ACC112 (cell line): ENCODE data around the gene TXNL4A.

Experiments
- H2AFZ ChIP-seq: fragments of 200-600 bp; sonication (generic); one replicate; pipeline ENCODE4 v1.6.0; 2017; ENCODE audit warnings: antibody characterized with exemption, low read length; ENCODE audit not compliant: unreplicated experiment
- H3K27ac ChIP-seq: fragments of 200-600 bp; sonication (generic); 2 replicates; pipeline ENCODE4 v1.5.1; 2014; ENCODE audit warnings: low read depth, mild to moderate bottlenecking, antibody characterized with exemption, low read length, moderate library complexity
- H3K27me3 ChIP-seq: fragments of 200-600 bp; sonication (generic); 2 replicates; pipeline ENCODE4 v1.6.1; 2014; ENCODE audit warnings: mild to moderate bottlenecking, antibody characterized with exemption, low read length, moderate library complexity, mixed read lengths; ENCODE audit not compliant: insufficient read depth
- H3K36me3 ChIP-seq: fragments of 200-600 bp; sonication (generic); 2 replicates; pipeline ENCODE4 v1.6.1; 2016; ENCODE audit warnings: mild to moderate bottlenecking, antibody characterized with exemption, low read length, moderate library complexity, mixed read lengths; ENCODE audit not compliant: insufficient read depth
- H3K4me1 ChIP-seq: fragments of 200-600 bp; sonication (generic); one replicate; pipeline ENCODE4 v1.6.1; 2016; ENCODE audit warnings: low read length, mixed read lengths; ENCODE audit not compliant: insufficient read depth, unreplicated experiment, control insufficient read depth
- H3K4me3 ChIP-seq: fragments of 200-600 bp; sonication (generic); 2 replicates; pipeline ENCODE4 v1.5.1; 2014; ENCODE audit warnings: mild to moderate bottlenecking, low read depth, low read length
- H3K79me2 ChIP-seq: fragments of 200-600 bp; sonication (generic); one replicate; pipeline ENCODE4 v1.6.0; 2016; ENCODE audit warnings: low read length; ENCODE audit not compliant: control insufficient read depth, unreplicated experiment, insufficient read depth

The TXNL4A gene

DNA sequence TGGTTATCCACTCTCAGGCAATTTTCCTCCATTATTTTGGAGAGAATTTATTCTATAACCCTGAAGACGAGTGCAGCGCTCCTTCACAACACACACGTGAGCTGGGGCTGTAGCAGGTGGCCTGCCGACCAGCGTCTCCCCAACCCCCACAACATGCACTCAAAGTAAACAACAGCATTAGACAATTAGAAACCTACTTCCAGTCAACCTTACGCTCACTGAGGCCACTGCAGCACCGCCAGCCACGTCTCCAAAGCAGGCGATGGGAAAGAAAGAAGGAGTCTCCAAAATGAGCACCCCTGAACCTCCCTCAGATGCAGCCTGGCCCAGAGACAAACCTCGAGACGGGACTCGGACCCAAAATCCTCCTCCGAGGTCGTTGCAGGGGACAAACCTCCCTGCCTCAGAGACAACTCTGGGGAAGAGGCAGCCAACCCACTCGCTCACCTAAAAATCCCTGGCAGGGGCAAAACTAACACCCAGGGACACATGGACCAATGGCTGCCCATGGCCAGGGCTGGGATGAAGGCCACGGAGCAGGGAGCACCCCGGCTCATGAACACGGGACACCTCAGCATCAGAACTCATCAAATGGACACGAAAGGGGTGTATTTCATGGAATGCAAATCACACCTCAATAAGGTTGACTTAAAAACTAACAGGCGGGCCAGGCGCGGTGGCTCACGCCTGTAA, 39.5 kb downstream of the TXNL4A start:
- Histone ChIP-seq H2AFZ (no peak overlapping the region), H3K27me3 (no peaks in the 10 kb centered on the region), H3K27ac (no peak overlapping the region), H3K4me3 (no peak overlapping the region; the same call in 1 of the 2 replicates), H3K4me1 (no peaks in the 10 kb centered on the region), H3K79me2 (peaks cover 51% of the 10 kb centered on the region), H3K36me3 (peaks cover 8% of the 10 kb centered on the region; the same call in 1 of the 2 replicates)

DNA sequence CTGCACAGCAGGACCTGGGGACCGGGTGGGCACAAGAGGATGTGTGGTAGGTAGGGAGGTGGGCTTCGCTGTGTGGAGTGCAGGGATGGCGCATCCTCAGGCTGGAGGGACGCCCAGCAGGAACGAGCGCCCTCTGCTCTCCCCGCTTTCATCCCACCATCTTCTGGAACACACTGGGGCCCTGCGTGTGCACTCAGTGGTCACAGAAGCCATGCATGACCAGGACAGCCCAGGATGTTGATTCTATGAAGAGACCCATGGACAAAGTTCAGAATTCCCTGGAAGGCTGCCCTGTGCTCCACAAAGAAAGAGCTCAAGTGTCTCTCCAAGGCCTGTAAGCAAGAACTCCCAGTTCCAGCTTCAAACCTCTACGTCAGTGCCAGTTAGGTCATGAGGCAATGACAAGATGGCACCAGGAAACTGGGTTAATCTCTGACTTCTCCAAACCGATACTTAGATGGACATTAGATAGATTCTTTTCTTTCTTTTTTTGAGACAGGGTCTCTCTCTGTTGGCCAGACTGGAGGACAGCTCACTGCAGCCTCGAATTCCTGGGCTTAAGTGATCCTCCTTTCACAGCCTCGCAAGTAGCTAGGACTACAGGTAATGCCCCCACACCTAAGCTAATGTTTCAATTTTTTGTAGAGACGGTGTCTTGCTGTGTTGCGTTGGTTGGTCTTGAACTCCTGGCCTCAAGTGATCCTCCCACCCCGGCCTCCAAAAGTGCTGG, 40.3 kb downstream of the TXNL4A start:
- Histone ChIP-seq H3K4me3 (no peak overlapping the region), H3K27me3 (no peaks in the 10 kb centered on the region), H3K27ac (no peak overlapping the region), H2AFZ (no peak overlapping the region), H3K4me1 (no peaks in the 10 kb centered on the region), H3K36me3 (peaks cover 8% of the 10 kb centered on the region; the same call in 1 of the 2 replicates), H3K79me2 (peaks cover 51% of the 10 kb centered on the region)

DNA sequence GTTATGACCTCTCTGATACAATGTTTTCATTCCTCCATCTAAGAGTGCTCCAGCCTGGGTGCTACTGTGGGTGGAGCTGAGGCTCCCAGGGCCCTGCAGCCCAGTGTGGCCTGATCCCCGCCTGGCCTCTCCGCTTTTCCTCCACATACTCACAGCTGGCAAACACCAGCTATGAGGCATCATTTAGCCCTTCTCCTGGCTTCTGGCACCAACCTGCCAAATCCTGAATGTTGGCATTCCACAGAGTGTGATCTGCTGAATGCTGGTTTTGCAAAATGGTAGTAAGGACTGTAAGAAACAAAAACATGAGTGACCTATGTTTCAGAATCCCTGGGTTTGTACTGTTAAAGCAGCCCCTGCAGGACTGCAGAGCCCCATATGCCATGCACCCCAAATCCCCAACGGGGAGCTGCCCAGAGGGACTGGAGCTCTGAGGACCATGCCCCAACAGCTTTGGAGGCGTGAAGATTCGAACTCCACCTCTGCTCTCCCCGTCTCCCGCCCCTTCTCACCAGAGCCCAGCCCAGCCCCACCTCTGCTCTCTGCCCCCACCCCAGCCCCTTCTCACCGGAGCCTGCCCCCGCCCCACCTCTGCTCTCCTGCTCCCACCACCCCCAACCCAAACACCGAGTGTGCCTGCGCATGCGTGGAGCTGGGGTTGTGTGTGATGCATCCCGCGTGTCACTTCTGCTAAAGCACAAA, 41.2 kb downstream of the TXNL4A start:
- no peaks in the 10 kb centered on the region for H3K27me3 ChIP-seq
- H3K27ac ChIP-seq, result no peak overlapping the region
- H3K79me2 ChIP-seq, result peaks cover 51% of the 10 kb centered on the region

DNA sequence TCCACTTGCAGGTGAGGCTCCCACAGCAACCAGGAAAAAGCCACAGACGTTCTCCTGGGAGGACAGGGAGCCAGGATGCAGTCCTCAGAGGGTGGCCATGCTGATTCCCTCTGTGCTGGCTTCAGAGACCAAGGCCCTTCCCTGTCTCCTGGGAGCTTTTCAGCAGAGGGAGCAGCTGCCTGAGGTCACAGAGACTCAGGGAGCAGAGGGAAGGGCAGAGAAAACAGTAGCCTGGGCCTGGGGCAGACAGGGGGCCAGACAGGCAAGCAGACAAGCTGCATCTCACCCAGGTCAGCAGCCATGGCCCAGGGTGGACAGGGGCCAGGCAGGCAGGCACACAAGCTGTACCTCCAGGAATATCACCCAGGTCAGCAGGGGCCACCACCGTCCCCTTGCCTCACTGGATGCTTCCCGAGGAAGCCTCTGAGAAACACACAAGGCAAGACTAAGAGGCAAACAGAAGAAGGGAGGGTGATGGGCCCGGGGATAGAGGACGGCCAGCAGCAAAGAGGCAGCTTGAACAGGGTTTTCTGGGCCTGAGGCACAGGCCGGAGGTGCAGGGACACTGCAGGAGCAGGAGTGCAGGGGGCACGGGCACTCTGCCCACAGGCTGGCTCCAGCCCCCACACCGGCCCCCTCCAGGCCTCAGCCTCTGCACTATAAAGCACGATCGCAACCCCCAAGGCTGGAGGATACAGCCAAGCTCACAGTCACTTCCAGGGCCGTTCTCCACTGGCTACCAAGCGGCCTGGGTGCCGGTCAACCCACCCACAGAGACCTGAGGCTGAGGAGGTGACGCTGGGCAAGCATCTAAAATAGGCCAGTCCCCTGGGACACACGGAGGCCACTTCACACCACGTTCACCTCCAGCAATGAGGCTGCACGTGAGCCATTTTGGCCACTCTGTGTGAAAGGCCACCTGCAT, 43.0 kb downstream of the TXNL4A start:
- Histone ChIP-seq H3K27ac (no peak overlapping the region), H3K79me2 (peaks cover 45% of the 10 kb centered on the region), H3K4me1 (no peaks in the 10 kb centered on the region), H3K4me3 (no peak overlapping the region), H3K27me3 (no peaks in the 10 kb centered on the region), H2AFZ (no peak overlapping the region), H3K36me3 (peaks cover 8% of the 10 kb centered on the region; the same call in 1 of the 2 replicates)

More for the DNA sequence above, 41.2 kb downstream of the TXNL4A start:
- Histone ChIP-seq H3K36me3 (peaks cover 8% of the 10 kb centered on the region; the same call in 1 of the 2 replicates), H3K4me3 (no peak overlapping the region), H2AFZ (no peak overlapping the region), H3K4me1 (no peaks in the 10 kb centered on the region)

DNA sequence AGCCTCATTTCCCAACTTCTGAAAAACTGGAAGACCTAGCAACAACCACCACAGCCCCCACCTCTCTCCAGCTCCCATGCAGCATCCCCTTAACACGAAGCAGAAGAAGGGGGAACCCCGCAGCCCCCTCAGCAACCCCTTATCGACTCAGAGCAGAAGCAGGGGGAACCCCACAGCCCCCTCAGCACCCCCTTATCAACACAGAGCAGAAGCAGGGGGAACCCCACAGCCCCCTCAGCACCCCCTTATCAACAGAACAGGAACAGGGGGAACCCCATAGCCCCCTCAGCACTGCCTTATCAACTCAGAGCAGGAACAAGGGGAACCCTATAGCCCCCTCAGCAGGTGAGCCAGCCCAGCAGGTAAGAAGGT, 43.6 kb downstream of the TXNL4A start:
- Histone ChIP-seq H3K36me3 (peaks cover 8% of the 10 kb centered on the region; the same call in 1 of the 2 replicates), H2AFZ (no peak overlapping the region), H3K27ac (no peak overlapping the region), H3K27me3 (no peaks in the 10 kb centered on the region), H3K79me2 (peaks cover 44% of the 10 kb centered on the region), H3K4me3 (no peak overlapping the region), H3K4me1 (no peaks in the 10 kb centered on the region)

DNA sequence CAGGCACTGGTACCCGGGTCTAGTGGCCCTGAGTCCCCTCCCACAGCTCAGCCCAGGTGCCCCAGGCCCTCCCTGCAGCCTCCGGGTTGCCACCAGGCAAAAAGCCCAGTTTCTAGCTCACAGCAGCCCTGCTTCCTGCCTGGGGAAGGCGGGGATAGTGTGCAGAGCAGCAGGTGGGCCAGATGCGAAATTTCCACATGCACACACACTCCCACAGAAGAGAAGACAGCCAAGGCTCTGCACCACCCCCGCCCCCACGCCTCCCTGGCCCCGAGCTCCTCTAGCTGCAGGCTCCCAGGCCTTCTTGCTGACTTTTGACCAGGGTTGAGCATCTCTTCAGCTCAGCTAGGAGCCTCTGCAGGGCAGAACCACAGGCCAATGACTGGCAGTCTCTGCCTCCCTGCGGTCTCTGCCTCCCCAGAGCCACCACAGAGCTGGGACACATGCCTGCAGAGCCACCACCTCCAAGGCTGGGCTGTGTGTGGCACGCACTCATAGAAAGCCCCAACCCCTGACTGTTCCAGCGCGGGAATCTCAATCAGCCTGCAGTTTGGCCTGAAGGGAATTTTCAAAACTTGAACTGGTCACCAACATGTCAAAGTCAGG, 44.1 kb downstream of the TXNL4A start:
- no peak overlapping the region for H2AFZ ChIP-seq
- H3K27me3 ChIP-seq, result no peaks in the 10 kb centered on the region
- H3K27ac ChIP-seq, result no peak overlapping the region
- peaks cover 39% of the 10 kb centered on the region for H3K79me2 ChIP-seq
- H3K36me3 ChIP-seq, result peaks cover 8% of the 10 kb centered on the region
- H3K4me1 ChIP-seq, result no peaks in the 10 kb centered on the region
- no peak overlapping the region for H3K4me3 ChIP-seq

DNA sequence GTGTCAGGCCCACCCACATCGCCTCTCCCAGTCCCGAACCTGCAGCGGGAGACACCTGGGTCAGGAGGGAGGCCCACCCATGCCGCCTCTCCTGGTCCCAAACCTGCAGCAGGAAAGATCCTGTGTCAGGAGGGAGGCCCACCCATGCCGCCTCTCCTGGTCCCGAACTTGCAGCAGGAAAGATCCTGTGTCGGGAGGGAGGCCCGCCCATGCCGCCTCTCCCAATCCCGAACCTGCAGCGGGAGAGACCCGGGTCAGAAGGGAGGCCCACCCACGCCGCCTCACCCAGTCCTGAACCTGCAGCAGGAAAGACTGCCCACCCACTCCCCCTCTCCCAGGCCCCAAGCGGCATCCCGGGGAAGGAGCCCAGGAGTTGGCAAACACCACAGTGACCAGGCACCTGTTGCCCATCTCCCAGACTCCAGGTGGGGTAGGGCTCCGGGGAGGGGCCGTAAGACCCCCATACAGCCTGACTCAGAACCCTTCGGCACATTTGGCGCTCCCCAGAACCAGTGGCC, 44.7 kb downstream of the TXNL4A start:
- Histone ChIP-seq H3K27me3 (no peaks in the 10 kb centered on the region), H3K36me3 (peaks cover 9% of the 10 kb centered on the region), H3K79me2 (peaks cover 35% of the 10 kb centered on the region), H3K4me1 (no peaks in the 10 kb centered on the region), H3K27ac (no peak overlapping the region), H3K4me3 (no peak overlapping the region), H2AFZ (no peak overlapping the region)

DNA sequence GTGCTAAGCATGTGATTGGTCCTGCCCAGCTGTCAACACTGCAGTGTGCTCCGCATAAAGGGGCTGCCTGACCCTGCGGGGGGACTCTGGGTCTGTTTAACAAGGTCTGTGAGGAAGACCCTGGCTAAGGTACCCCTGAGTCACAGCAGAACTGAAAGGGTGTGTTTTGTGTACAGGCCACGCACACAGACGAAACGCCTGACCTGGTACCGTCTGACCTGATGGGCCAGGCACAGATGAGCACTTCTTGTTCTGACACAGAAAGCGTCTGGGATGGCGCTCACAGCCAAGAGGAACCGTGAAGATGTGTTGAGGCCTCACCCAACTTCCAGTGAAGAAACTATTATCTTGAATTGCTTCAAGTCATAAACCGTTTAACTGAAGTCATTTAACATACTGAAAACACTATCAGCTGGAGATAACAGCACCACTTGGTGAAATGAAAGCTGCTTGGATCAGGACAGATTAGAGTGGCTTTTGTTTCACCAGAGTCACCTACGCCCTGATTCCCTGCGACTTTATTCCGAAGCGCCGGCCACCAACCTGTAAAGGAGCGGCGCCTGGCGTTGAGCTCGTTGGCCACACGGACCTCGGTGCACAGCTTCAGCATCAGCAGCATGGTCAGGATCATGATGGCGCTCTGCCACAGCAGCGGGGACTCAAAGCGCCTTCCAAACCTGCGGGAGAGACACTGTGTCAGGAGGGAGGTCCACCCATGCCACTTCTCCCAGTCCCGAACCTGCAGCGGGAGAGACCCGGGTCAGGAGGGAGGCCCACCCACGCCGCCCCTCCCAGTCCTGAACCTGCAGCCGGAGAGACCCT, 45.4 kb downstream of the TXNL4A start:
- no peaks in the 10 kb centered on the region for H3K4me1 ChIP-seq
- peaks cover 6% of the 10 kb centered on the region for H3K36me3 ChIP-seq
- no peaks in the 10 kb centered on the region for H3K27me3 ChIP-seq
- no peak overlapping the region for H2AFZ ChIP-seq
- no peak overlapping the region for H3K4me3 ChIP-seq
- no peak overlapping the region for H3K27ac ChIP-seq
- H3K79me2 ChIP-seq, result peaks cover 34% of the 10 kb centered on the region

DNA sequence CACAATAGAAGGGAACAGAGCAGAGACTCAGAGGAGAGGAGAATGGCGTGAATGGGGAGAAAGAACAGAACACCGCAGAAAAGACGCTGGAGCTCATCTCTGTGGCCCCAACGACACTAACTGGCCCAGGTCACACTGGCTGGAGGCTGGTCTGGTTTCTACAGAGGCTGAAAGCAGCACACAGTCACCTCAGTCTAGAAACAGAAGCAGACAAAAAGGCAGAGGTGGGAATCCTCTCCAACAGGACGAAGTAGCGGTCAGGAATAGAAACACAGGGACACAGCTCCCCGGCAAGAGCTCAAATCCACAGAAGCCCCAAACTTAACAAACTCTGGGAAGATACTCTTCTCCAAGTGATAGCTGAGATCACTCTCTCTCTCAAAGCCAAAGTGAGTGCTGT, 46.2 kb downstream of the TXNL4A start:
- H3K27ac ChIP-seq, result no peak overlapping the region

More for the DNA sequence above, 46.2 kb downstream of the TXNL4A start:
- Histone ChIP-seq H2AFZ (no peak overlapping the region), H3K36me3 (peaks cover 12% of the 10 kb centered on the region), H3K4me1 (no peaks in the 10 kb centered on the region), H3K27me3 (no peaks in the 10 kb centered on the region), H3K4me3 (no peak overlapping the region), H3K79me2 (peaks cover 35% of the 10 kb centered on the region)
